Activated CD8-positive, alpha-beta T cell treated with anti-CD3 and anti-CD28 coated beads, Interleukin-2, amount 10 ng/mL, durations not matched to agents 7 days and 5 days (primary cell): ENCODE data around the gene ACTR10. TPM values are rescaled to one million over a fixed set of nuclear protein-coding genes. Genes with fewer than 3 reads are reported as not detected.

Experiments
- ATAC-seq: fragments of 150-1000 bp; cut with Tn5 transposase; one replicate; pipeline ENCODE4 v1.10.0; 2021; ENCODE audit warnings: moderate library complexity
- CTCF ChIA-PET: fragments of 350-600 bp; sonication (Branson Sonifier 250); formaldehyde crosslinking; loops from one replicate; lab custom pipeline; 2021; ENCODE audit warnings: antibody characterized with exemption; lab: Charles Lee
- POLR2A ChIA-PET: fragments of 350-600 bp; sonication (Branson Sonifier 250); formaldehyde crosslinking; loops from one replicate; lab custom pipeline; 2021; ENCODE audit warnings: antibody characterized with exemption; lab: Charles Lee
- DNase-seq: peaks from one replicate; pipeline ENCODE4 v3.0.0-alpha.2; 2020
- H3K27ac Mint-ChIP-seq: one replicate; pipeline ENCODE4 v1.8.0; 2021; ENCODE audit warnings: mild to moderate bottlenecking, mixed read lengths
- H3K27me3 Mint-ChIP-seq: one replicate; pipeline ENCODE4 v1.8.0; 2021; ENCODE audit warnings: low read depth, mixed read lengths
- H3K36me3 Mint-ChIP-seq: one replicate; pipeline ENCODE4 v1.8.0; 2021; ENCODE audit warnings: low read depth, mixed read lengths
- H3K4me1 Mint-ChIP-seq: one replicate; pipeline ENCODE4 v1.8.0; 2021; ENCODE audit warnings: low read depth, mixed read lengths
- H3K4me3 Mint-ChIP-seq: one replicate; pipeline ENCODE4 v1.8.0; 2021; ENCODE audit warnings: mild to moderate bottlenecking, mixed read lengths
- H3K9me3 Mint-ChIP-seq: one replicate; pipeline ENCODE4 v1.8.0; 2022; ENCODE audit warnings: mixed read lengths; ENCODE audit not compliant: insufficient read depth
- total RNA-seq, 2 experiments: library from RNA; stranded (reverse); gene quantifications; one replicate each; pipeline ENCODE4 v1.2.3, GENCODE V29; 2021

ACTR10 gene
- total RNA-seq = 10 to 100 TPM; 49.5 to 53.4 TPM

GRCh38 chr14:58199726-58200479 is at the start of gene ACTR10:
ACTR10 (plus strand) TSS chr14:58200149; CDS start chr14:58200218, 69 bp downstream.
- peak; percentile 89 for DNase-seq
- peak; percentile 92 for ATAC-seq
- Mint-ChIP-seq H3K27ac (peak within 1 kb of the TSS; percentile 95), H3K36me3 (peaks cover 11% of the 10 kb centered on the region), H3K4me3 (peak within 1 kb of the TSS; percentile 97), H3K27me3 (no peaks in the 10 kb centered on the region), H3K4me1 (peaks cover 22% of the 10 kb centered on the region), H3K9me3 (no peaks in the 10 kb centered on the region)
- POLR2A ChIA-PET = interaction anchor here (0.7 to 2.0 kb wide), 5 partner anchors 23 to 98 kb away, joined by 3 to 9 read pairs (median 4); partner anchors contain the start of genes ARID4A and PSMA3
- CTCF ChIA-PET = interaction anchor here (1.5 to 1.6 kb wide), 2 partner anchors 196 to 198 kb away, joined by 3 to 6 read pairs; partner anchors contain the start of gene TOMM20L

- ChIA-PET CTCF (no interaction called here), POLR2A (no interaction called here)
- ATAC-seq = no peak
- Mint-ChIP-seq H3K27ac (no peak overlapping the region), H3K27me3 (peaks cover 42% of the 10 kb centered on the region), H3K4me1 (peaks cover 7% of the 10 kb centered on the region), H3K9me3 (no peaks in the 10 kb centered on the region), H3K36me3 (no peaks in the 10 kb centered on the region), H3K4me3 (no peak overlapping the region)
- no peak for DNase-seq
Observed at GRCh38 chr14:58150243-58150805, 49.6 kb upstream of the ACTR10 start.

- CTCF ChIA-PET = no interaction called here
- peaks cover 7% of the 10 kb centered on the region for H3K4me1 Mint-ChIP-seq
- no peaks in the 10 kb centered on the region for H3K36me3 Mint-ChIP-seq
- peak; percentile 51 for ATAC-seq
- DNase-seq = no peak
- H3K9me3 Mint-ChIP-seq = no peaks in the 10 kb centered on the region
- POLR2A ChIA-PET = no interaction called here
- H3K4me3 Mint-ChIP-seq = peak overlapping the region; percentile 61
- peaks cover 44% of the 10 kb centered on the region for H3K27me3 Mint-ChIP-seq
- no peak overlapping the region for H3K27ac Mint-ChIP-seq
Observed at GRCh38 chr14:58151133-58152013, 48.6 kb upstream of the ACTR10 start.

- Mint-ChIP-seq H3K4me1 (peaks cover 7% of the 10 kb centered on the region), H3K27me3 (peaks cover 47% of the 10 kb centered on the region), H3K4me3 (peak within 1 kb of the TSS; percentile 71), H3K36me3 (no peaks in the 10 kb centered on the region), H3K27ac (no peak within 1 kb of the TSS), H3K9me3 (no peaks in the 10 kb centered on the region)
- POLR2A ChIA-PET = no interaction called here
- DNase-seq (peak; percentile 81), ATAC-seq (peak; percentile 99)
- CTCF ChIA-PET = no interaction called here
Observed at GRCh38 chr14:58152014-58152857, 47.7 kb upstream of the ACTR10 start, which contains the start of gene ARMH4. ARMH4 (minus strand) TSS chr14:58152213; CDS start chr14:58139358, 12,855 bp downstream.

GRCh38 chr14:58160561-58160960 is 39.4 kb upstream of the ACTR10 start:
- Mint-ChIP-seq H3K9me3 (no peaks in the 10 kb centered on the region), H3K36me3 (no peaks in the 10 kb centered on the region), H3K27ac (no peak overlapping the region), H3K27me3 (peaks cover 16% of the 10 kb centered on the region), H3K4me1 (no peaks in the 10 kb centered on the region), H3K4me3 (no peak overlapping the region)
- DNase-seq = no peak
- ATAC-seq = no peak
- CTCF ChIA-PET = interaction anchor here (0.7 to 1.6 kb wide), 3 partner anchors 51 to 312 kb away, joined by 3 to 5 read pairs (median 3); no protein-coding TSS in a partner anchor
- POLR2A ChIA-PET = no interaction called here

- ChIA-PET CTCF (interaction anchor here (1.1 kb wide), 1 partner anchor 59 kb away, joined by 4 read pairs; no protein-coding TSS in a partner anchor), POLR2A (no interaction called here)
- no peak overlapping the region for H3K27ac Mint-ChIP-seq
- no peak overlapping the region for H3K4me3 Mint-ChIP-seq
- H3K4me1 Mint-ChIP-seq = no peaks in the 10 kb centered on the region
- H3K9me3 Mint-ChIP-seq = no peaks in the 10 kb centered on the region
- DNase-seq (peak; percentile 77), ATAC-seq (peak; percentile 55)
- peaks cover 2% of the 10 kb centered on the region for H3K27me3 Mint-ChIP-seq
- no peaks in the 10 kb centered on the region for H3K36me3 Mint-ChIP-seq
Observed at GRCh38 chr14:58166005-58166983, 33.7 kb upstream of the ACTR10 start.

GRCh38 chr14:58167057-58167456 is 32.9 kb upstream of the ACTR10 start:
- no peaks in the 10 kb centered on the region for H3K36me3 Mint-ChIP-seq
- no peak for ATAC-seq
- CTCF ChIA-PET = interaction anchor here (1.1 to 1.3 kb wide), 2 partner anchors 20 to 60 kb away, joined by 3 to 4 read pairs; no protein-coding TSS in a partner anchor
- H3K27me3 Mint-ChIP-seq = peaks cover 1% of the 10 kb centered on the region
- POLR2A ChIA-PET = no interaction called here
- H3K27ac Mint-ChIP-seq = no peak overlapping the region
- H3K4me1 Mint-ChIP-seq = no peaks in the 10 kb centered on the region
- no peaks in the 10 kb centered on the region for H3K9me3 Mint-ChIP-seq
- no peak overlapping the region for H3K4me3 Mint-ChIP-seq
- DNase-seq = no peak

GRCh38 chr14:58167891-58168290 is 32.1 kb upstream of the ACTR10 start:
- Mint-ChIP-seq H3K4me1 (no peaks in the 10 kb centered on the region), H3K4me3 (no peak overlapping the region), H3K27ac (no peak overlapping the region), H3K9me3 (no peaks in the 10 kb centered on the region), H3K36me3 (no peaks in the 10 kb centered on the region), H3K27me3 (peaks cover 1% of the 10 kb centered on the region)
- ChIA-PET CTCF (interaction anchor here (1.2 to 1.9 kb wide), 3 partner anchors 14 to 59 kb away, joined by 3 to 4 read pairs (median 3); no protein-coding TSS in a partner anchor), POLR2A (no interaction called here)
- no peak for ATAC-seq
- no peak for DNase-seq

- Mint-ChIP-seq H3K36me3 (no peaks in the 10 kb centered on the region), H3K27ac (no peak overlapping the region), H3K4me1 (no peaks in the 10 kb centered on the region), H3K4me3 (no peak overlapping the region), H3K9me3 (no peaks in the 10 kb centered on the region), H3K27me3 (peaks cover 10% of the 10 kb centered on the region)
- DNase-seq (no peak), ATAC-seq (no peak)
- POLR2A ChIA-PET = no interaction called here
- CTCF ChIA-PET = interaction anchor here (1.0 kb wide), 1 partner anchor 21 kb away, joined by 3 read pairs; no protein-coding TSS in a partner anchor
Observed at GRCh38 chr14:58171090-58171489, 28.9 kb upstream of the ACTR10 start.

- ChIA-PET POLR2A (no interaction called here), CTCF (no interaction called here)
- no peak overlapping the region for H3K4me3 Mint-ChIP-seq
- H3K4me1 Mint-ChIP-seq = no peaks in the 10 kb centered on the region
- H3K27me3 Mint-ChIP-seq = peaks cover 12% of the 10 kb centered on the region
- no peak overlapping the region for H3K27ac Mint-ChIP-seq
- DNase-seq (no peak), ATAC-seq (no peak)
- H3K36me3 Mint-ChIP-seq = no peaks in the 10 kb centered on the region
- no peaks in the 10 kb centered on the region for H3K9me3 Mint-ChIP-seq
Observed at GRCh38 chr14:58177125-58177524, 22.8 kb upstream of the ACTR10 start.
